HCT116 (cell line): ENCODE measurements around the gene FSIP1. TPM values are rescaled to one million over a fixed set of nuclear protein-coding genes. Genes with fewer than 3 reads are reported as not detected.

Experiments
- ATAC-seq: fragments of 200-7000 bp; cut with Tn5 transposase; 2 replicates; pipeline ENCODE4 v1.9.1; 2020; ENCODE audit warnings: mild to moderate bottlenecking, moderate library complexity
- BruUV-seq: library from RNA; stranded (reverse); fragments of 400-500 nt; replicated peaks from 2 replicates; lab custom pipeline; 2021; lab: Mats Ljungman, UMichigan
- CTCF ChIA-PET: fragments of 300-600 bp; sonication (Branson Sonifier 250); formaldehyde crosslinking; loops from one replicate; lab custom pipeline; 2021; ENCODE audit warnings: antibody characterized with exemption; lab: Charles Lee
- POLR2A ChIA-PET: fragments of 300-600, 350-600 bp; sonication (Branson Sonifier 250); formaldehyde crosslinking; loops from one replicate; lab custom pipeline; 2021; ENCODE audit warnings: antibody characterized with exemption; lab: Charles Lee
- RAD21 ChIA-PET, 2 experiments: fragments of 300-600 bp; sonication (Branson Sonifier 250); formaldehyde crosslinking; loops; one replicate each; lab custom pipeline; 2023; ENCODE audit warnings: low total read pairs in 2 of 2; ENCODE audit not compliant: uncharacterized antibody in 2 of 2, unreplicated experiment in 2 of 2, low non-redundant PET in 1 of 2; lab: Charles Lee
- DNase-seq: peaks from one replicate; pipeline ENCODE4 v3.0.0-alpha.2; 2010; ENCODE audit warnings: low read depth, low spot score
- H2AFZ ChIP-seq: fragments of 200-600 bp; shearing (Covaris generic), sonication (generic); 2 replicates; pipeline ENCODE4 v1.6.1; 2017; ENCODE audit warnings: low read depth, mixed run types, mixed read lengths, antibody characterized with exemption, low read length; ENCODE audit not compliant: poor library complexity, severe bottlenecking
- H3K27ac ChIP-seq: 2 replicates; pipeline ENCODE4 v1.5.1; 2012; ENCODE audit warnings: low read depth, low read length
- H3K27me3 ChIP-seq: fragments of 200-600 bp; sonication (generic); 2 replicates; pipeline ENCODE4 v1.6.1; 2016; ENCODE audit warnings: mixed run types, low read length, mixed read lengths; ENCODE audit not compliant: insufficient read depth
- H3K36me3 ChIP-seq, 2 experiments: fragments of 200-500 bp in 1 of 2; fragments of 200-600 bp in 1 of 2; sonication (Bioruptor generic) in 1 of 2; sonication (generic) in 1 of 2; 2 replicates each; pipeline versions ENCODE4 v1.5.1 to v1.6.1; 2014 to 2016; ENCODE audit warnings: low read length in 2 of 2, inconsistent platforms in 1 of 2, mixed read lengths in 1 of 2, mixed run types in 1 of 2; ENCODE audit not compliant: insufficient read depth in 2 of 2, control insufficient read depth in 1 of 2
- H3K4me1 ChIP-seq, 2 experiments: fragments of 200-600 bp in 1 of 2; sonication (generic) in 1 of 2; 2 replicates each; pipeline versions ENCODE4 v1.5.1 to v1.6.1; 2012 to 2017; ENCODE audit warnings: low read length in 2 of 2, inconsistent platforms in 1 of 2, mild to moderate bottlenecking in 1 of 2, mixed read lengths in 1 of 2, mixed run types in 1 of 2, moderate library complexity in 1 of 2; ENCODE audit not compliant: insufficient read depth in 2 of 2, control insufficient read depth in 1 of 2
- H3K4me2 ChIP-seq: fragments of 200-600 bp; sonication (generic); 2 replicates; pipeline ENCODE4 v1.6.1; 2017; ENCODE audit warnings: mixed run types, low read length, mixed read lengths
- H3K4me3 ChIP-seq, 2 experiments: fragments of 200-600 bp in 1 of 2; sonication (generic) in 1 of 2; replicated peaks in 1 of 2; 2 replicates each; pipeline ENCODE4 v1.5.1; 2011 to 2016; ENCODE audit warnings: low read length in 2 of 2, control low read depth in 1 of 2, low read depth in 1 of 2, mild to moderate bottlenecking in 1 of 2, mixed read lengths in 1 of 2, mixed run types in 1 of 2
- H3K79me2 ChIP-seq: fragments of 200-600 bp; sonication (generic); 2 replicates; pipeline ENCODE4 v1.6.1; 2017; ENCODE audit warnings: mild to moderate bottlenecking, mixed run types, low read length, moderate library complexity, mixed read lengths; ENCODE audit not compliant: insufficient read depth
- H3K9ac ChIP-seq: fragments of 200-600 bp; sonication (generic); 2 replicates; pipeline ENCODE4 v1.6.1; 2016; ENCODE audit warnings: low read length, mixed read lengths
- H3K9me2 ChIP-seq: fragments of 200-600 bp; sonication (generic), shearing (Covaris generic); 2 replicates; pipeline ENCODE4 v1.6.1; 2017; ENCODE audit warnings: mixed run types, mild to moderate bottlenecking, moderate library complexity; ENCODE audit not compliant: insufficient read depth
- H3K9me3 ChIP-seq, 2 experiments: fragments of 200-500 bp in 1 of 2; fragments of 200-600 bp in 1 of 2; sonication (Bioruptor generic) in 1 of 2; sonication (generic) in 1 of 2; 2 replicates each; pipeline ENCODE4 v1.6.1; 2014 to 2017; ENCODE audit warnings: low read length in 2 of 2, mixed read lengths in 2 of 2, inconsistent platforms in 1 of 2, low read depth in 1 of 2, mild to moderate bottlenecking in 1 of 2, mixed run types in 1 of 2, moderate library complexity in 1 of 2; ENCODE audit not compliant: control insufficient read depth in 1 of 2, insufficient read depth in 1 of 2
- H4K20me1 ChIP-seq: fragments of 200-600 bp; sonication (generic), shearing (Covaris generic); 2 replicates; pipeline ENCODE4 v1.6.1; 2017; ENCODE audit warnings: mixed run types, mild to moderate bottlenecking, moderate library complexity; ENCODE audit not compliant: insufficient read depth
- ATF3 ChIP-seq: IDR thresholded peaks from 2 replicates; pipeline ENCODE4 v1.6.1; 2012
- CBX3 ChIP-seq: IDR thresholded peaks from 2 replicates; pipeline ENCODE4 v1.6.1; 2012; ENCODE audit warnings: low read depth
- CEBPB ChIP-seq: IDR thresholded peaks from 2 replicates; pipeline ENCODE4 v1.6.1; 2012; ENCODE audit warnings: low read depth
- CTCF ChIP-seq, 3 experiments: fragments of 200-600 bp in 1 of 3; sonication (generic) in 1 of 3; IDR thresholded peaks in 2 of 3; conservative IDR thresholded peaks in 1 of 3; 2 replicates each; pipeline ENCODE4 v1.5.1; 2012 to 2017; ENCODE audit warnings: low read depth in 2 of 3, low read length in 2 of 3, antibody characterized with exemption in 1 of 3, borderline replicate concordance in 1 of 3, control low read depth in 1 of 3, mild to moderate bottlenecking in 1 of 3, mixed read lengths in 1 of 3, mixed run types in 1 of 3, moderate library complexity in 1 of 3; ENCODE audit not compliant: insufficient read depth in 1 of 3
- EGR1 ChIP-seq: IDR thresholded peaks from 2 replicates; pipeline ENCODE4 v1.6.1; 2012; ENCODE audit warnings: low read depth
- EZH2 ChIP-seq: fragments of 200-600 bp; sonication (generic); IDR thresholded peaks from 2 replicates; pipeline ENCODE4 v1.6.1; 2017; ENCODE audit warnings: antibody characterized with exemption, mixed run types
- EZH2phosphoT487 ChIP-seq: fragments of 200-600 bp; IDR thresholded peaks from 2 replicates; pipeline ENCODE4 v1.6.1; 2018; ENCODE audit warnings: antibody characterized with exemption, borderline replicate concordance
- FOSL1 ChIP-seq: IDR thresholded peaks from 2 replicates; pipeline ENCODE4 v1.6.1; 2012; ENCODE audit warnings: low read depth
- MAX ChIP-seq: IDR thresholded peaks from 2 replicates; pipeline ENCODE4 v1.6.1; 2012
- POLR2A ChIP-seq: IDR thresholded peaks from 2 replicates; pipeline ENCODE4 v1.7.0; 2011; ENCODE audit warnings: borderline replicate concordance; ENCODE audit not compliant: insufficient read depth, insufficient read length; ENCODE audit errors: extremely low read depth
- POLR2AphosphoS5 ChIP-seq: IDR thresholded peaks from 2 replicates; pipeline ENCODE4 v1.6.1; 2011; ENCODE audit warnings: mild to moderate bottlenecking, low read depth, low read length, moderate library complexity
- SIN3A ChIP-seq: IDR thresholded peaks from 2 replicates; pipeline ENCODE4 v1.6.1; 2012; ENCODE audit warnings: low read depth
- SP1 ChIP-seq: IDR thresholded peaks from 2 replicates; pipeline ENCODE4 v1.6.1; 2012; ENCODE audit warnings: low read depth
- TCF7L2 ChIP-seq: IDR thresholded peaks from 2 replicates; pipeline ENCODE4 v1.7.0; 2011; ENCODE audit warnings: borderline replicate concordance, inconsistent platforms; ENCODE audit not compliant: insufficient read depth, insufficient read length; ENCODE audit errors: extremely low read depth
- YY1 ChIP-seq: IDR thresholded peaks from 2 replicates; pipeline ENCODE4 v1.6.1; 2011; ENCODE audit warnings: low read length, low read depth, moderate library complexity, mild to moderate bottlenecking; ENCODE audit not compliant: insufficient replicate concordance; ENCODE audit errors: extremely low read depth
- ZFX ChIP-seq: fragments of 450-650 bp; IDR thresholded peaks from 2 replicates; pipeline ENCODE4 v1.6.1; 2017
- ZNF274 ChIP-seq: fragments of 200-500 bp; sonication (Bioruptor generic); IDR thresholded peaks from 2 replicates; pipeline ENCODE4 v1.6.1; 2014; ENCODE audit warnings: mild to moderate bottlenecking, low read depth, low read length, inconsistent platforms
- intact Hi-C: fragments of 100-400 bp; cut with micrococcal nuclease; formaldehyde crosslinking; loops from 2 replicates; pipeline ENCODE4 v1.10.0; 2022
- total RNA-seq: library from RNA; stranded (reverse); gene quantifications from one replicate; pipeline ENCODE4 v1.2.1, GENCODE V29; 2021; ENCODE audit not compliant: unreplicated experiment

Gene FSIP1
- total RNA-seq, 1 experiment from 2014 or later: 0.42 TPM

- Histone ChIP-seq H3K27me3 (no peaks in the 10 kb centered on the region), H3K9me3 (no peaks in the 10 kb centered on the region; a peak in 1 of 4 replicates), H3K4me3 (no peak overlapping the region), H3K9ac (no peak overlapping the region), H3K36me3 (no peaks in the 10 kb centered on the region), H4K20me1 (no peaks in the 10 kb centered on the region), H3K79me2 (no peaks in the 10 kb centered on the region), H3K4me2 (no peak overlapping the region), H3K9me2 (no peaks in the 10 kb centered on the region), H3K27ac (no peak overlapping the region), H2AFZ (no peak overlapping the region), H3K4me1 (no peaks in the 10 kb centered on the region)
- BruUV-seq: no TSS peak
- intact Hi-C loops: no loop called here
- RAD21 ChIA-PET: no interaction called here
- POLR2A ChIA-PET: no interaction called here
- DNase-seq (no peak), ATAC-seq (no peak)
- TF ChIP-seq ZNF274: no peak
- no peak for TF ChIP-seq ATF3
- TF ChIP-seq POLR2A: no peak
- TF ChIP-seq CBX3: no peak
- no peak for TF ChIP-seq ZFX
- TF ChIP-seq SIN3A: no peak
- no peak for TF ChIP-seq EZH2
- TF ChIP-seq TCF7L2: no peak
- TF ChIP-seq FOSL1: no peak
- CTCF ChIA-PET: no interaction called here
Observed at GRCh38 chr15:39828374-39828931, 45.8 kb upstream of the FSIP1 start.

GRCh38 chr15:39826975-39827374 is 44.3 kb upstream of the FSIP1 start:
- Histone ChIP-seq H3K27ac (no peak overlapping the region), H3K27me3 (no peaks in the 10 kb centered on the region), H3K9ac (no peak overlapping the region), H2AFZ (no peak overlapping the region), H3K36me3 (no peaks in the 10 kb centered on the region), H3K9me2 (no peaks in the 10 kb centered on the region), H3K4me1 (no peaks in the 10 kb centered on the region), H3K79me2 (no peaks in the 10 kb centered on the region), H3K4me2 (no peak overlapping the region), H4K20me1 (no peaks in the 10 kb centered on the region), H3K9me3 (no peaks in the 10 kb centered on the region; a peak in 1 of 4 replicates), H3K4me3 (no peak overlapping the region)
- intact Hi-C loops: no loop called here
- BruUV-seq: no TSS peak
- ChIA-PET CTCF (no interaction called here), RAD21 (no interaction called here), POLR2A (no interaction called here)
- no peak for ATAC-seq
- DNase-seq: no peak
- TF ChIP-seq MAX (no peak), TCF7L2 (no peak), CEBPB (no peak), ZFX (no peak), EGR1 (no peak), SIN3A (no peak), CTCF (IDR thresholded peaks at IDR 0.05 in 2 of 3, conservative IDR thresholded peaks at IDR 0.05 in 1 of 3; ENCODE audit: borderline replicate concordance in 1 of 3, insufficient read depth in 1 of 3, low read depth in 2 of 3, low read length in 2 of 3) (no peak), CBX3 (no peak), EZH2phosphoT487 (no peak), SP1 (no peak), ATF3 (no peak), POLR2AphosphoS5 (no peak), FOSL1 (no peak), ZNF274 (no peak), YY1 (no peak)
